VCaP (cell line): ENCODE measurements around the gene KIF5B.
"Not testable (repeated sequence)": the region's sequence is repeated elsewhere in the genome, so short reads cannot be mapped to it uniquely, and the experiment has no call there.

Source experiments
- H3K27ac ChIP-seq: fragments of 450-650 bp; 2 replicates; pipeline ENCODE4 v1.5.1; 2017
- CTCF ChIP-seq: fragments of 450-650 bp; conservative IDR thresholded peaks from 2 replicates; pipeline ENCODE4 v1.5.1; 2017; ENCODE audit warnings: mild to moderate bottlenecking, moderate library complexity

KIF5B gene

GRCh38 chr10:31972519-31973041 lies 83.6 kb downstream of the KIF5B start:
- TF ChIP-seq CTCF, result no peak
- no peak overlapping the region for H3K27ac ChIP-seq

- H3K27ac ChIP-seq, result not testable (repeated sequence)
These were observed 86.4 kb downstream of the KIF5B start for GRCh38 chr10:31969847-31970246.

DNA sequence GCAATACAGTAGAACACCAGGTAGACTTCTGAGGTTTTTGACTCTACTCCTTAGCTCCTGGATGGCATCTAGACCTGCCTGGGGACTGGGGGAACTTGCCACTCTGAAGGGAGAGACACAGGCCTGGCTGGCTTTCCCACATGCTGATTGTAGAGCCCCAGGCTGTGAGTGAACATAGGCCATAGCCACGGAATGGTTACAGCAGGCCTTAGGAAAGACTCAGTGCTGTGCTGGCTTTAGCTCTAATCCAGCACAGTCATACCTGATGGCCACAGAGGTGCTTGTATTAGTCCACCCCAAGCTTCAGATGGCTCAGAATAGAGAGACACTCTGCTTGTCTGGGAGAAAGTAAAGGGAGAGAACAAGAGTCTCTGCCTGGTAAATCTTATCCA lies 92.6 kb downstream of the KIF5B start:
- peak overlapping the region; percentile 80; the same call in 1 of the 2 replicates for H3K27ac ChIP-seq
- TF ChIP-seq CTCF, result no peak

DNA sequence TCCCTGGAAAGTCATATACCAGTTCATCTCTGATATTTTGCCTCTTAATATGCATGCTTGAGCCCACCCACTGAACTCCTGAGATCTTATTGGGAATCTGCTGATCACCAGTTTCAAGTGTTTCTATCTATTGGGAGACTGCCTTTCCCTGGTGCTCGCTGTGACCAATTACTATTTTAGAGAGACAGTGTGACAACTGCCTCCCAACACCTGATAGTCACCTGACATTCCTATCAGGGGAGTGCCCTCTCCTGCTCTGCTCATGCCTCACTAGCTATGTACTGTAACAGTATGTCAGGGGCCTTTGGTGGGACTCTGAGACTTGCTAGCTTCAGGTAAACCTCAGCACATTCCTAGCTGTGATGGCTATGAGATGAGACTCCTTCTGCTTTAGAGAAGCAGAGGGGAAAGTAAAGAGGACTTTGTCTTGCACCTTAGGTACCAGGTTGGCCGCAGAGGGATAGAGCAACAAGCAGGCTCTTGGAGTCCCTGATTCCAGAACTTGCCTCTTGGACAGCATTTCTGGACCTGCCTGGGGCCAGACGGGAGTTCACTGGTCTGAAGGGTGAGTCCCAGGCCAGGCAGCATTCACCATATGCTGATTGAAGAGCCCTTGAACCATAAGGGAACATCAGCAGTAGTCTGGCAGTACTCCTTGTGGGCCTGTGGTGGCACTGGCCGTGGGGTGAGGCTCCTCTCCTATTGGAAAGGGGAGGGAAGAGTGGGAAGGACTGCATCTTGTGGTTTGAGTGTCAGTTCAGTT lies 93.2 kb downstream of the KIF5B start:
- peak overlapping the region; percentile 80; the same call in 1 of the 2 replicates for H3K27ac ChIP-seq
- TF ChIP-seq CTCF, result no peak

GRCh38 chr10:31961277-31962074 lies 94.7 kb downstream of the KIF5B start:
- peak overlapping the region; percentile 80 for H3K27ac ChIP-seq
- TF ChIP-seq CTCF, result no peak

DNA sequence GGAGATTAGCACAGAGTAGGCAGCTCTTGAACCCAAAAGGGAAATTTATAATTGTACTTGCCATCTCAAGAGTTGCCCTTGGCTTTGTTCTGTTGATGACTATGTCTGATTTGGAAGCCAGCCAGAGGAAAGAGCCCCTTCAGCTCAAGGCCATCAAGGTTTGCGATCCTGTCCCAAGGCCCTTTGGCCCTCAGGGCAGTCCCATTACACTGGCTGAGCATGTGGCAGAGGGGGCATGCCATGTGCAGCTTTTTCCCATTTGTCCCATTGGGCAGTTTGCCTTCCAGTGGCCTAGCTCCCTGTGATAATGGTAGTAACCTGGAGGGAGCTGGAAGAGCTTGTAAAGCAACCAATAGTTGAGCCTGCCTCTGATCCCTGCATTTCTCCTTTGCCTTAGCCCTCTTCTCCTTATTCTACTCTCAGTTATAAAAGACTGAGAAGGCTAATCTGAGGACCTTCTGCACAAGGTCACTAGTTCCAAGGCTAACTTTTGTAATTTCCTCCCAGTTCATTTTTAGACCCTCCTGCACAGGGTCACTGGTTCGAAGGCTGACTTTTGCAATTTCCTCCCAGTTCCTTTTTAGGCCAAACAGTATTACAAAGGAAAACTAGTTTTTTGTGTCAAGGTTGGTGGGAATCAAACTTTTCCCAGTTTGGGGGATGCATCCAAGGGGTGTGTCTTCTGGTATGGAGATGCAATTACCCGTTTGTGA lies 96.6 kb downstream of the KIF5B start:
- peak overlapping the region; percentile 80; the same call in 1 of the 2 replicates for H3K27ac ChIP-seq
- no peak for TF ChIP-seq CTCF
